GM23248 (cell line): ENCODE measurements around the gene C14orf119.

Source experiments
- EZH2 ChIP-seq: fragments of 200-600 bp; sonication (generic); IDR thresholded peaks from 2 replicates; pipeline ENCODE4 v1.6.1; 2018; ENCODE audit warnings: antibody characterized with exemption, mild to moderate bottlenecking; ENCODE audit not compliant: insufficient read depth, poor library complexity, severe bottlenecking
- EZH2phosphoT487 ChIP-seq: fragments of 200-600 bp; sonication (generic); IDR thresholded peaks from 2 replicates; pipeline ENCODE4 v1.6.1; 2018; ENCODE audit warnings: antibody characterized with exemption, moderate library complexity, mild to moderate bottlenecking, low read depth; ENCODE audit not compliant: insufficient read depth

GRCh38 chr14:23093991-23094665 is 1.2 kb upstream of the C14orf119 start:
- TF ChIP-seq EZH2phosphoT487 (no peak), EZH2 (no peak)
